ENCODE results near the gene OSMR. TPM values are rescaled to one million over a fixed set of nuclear protein-coding genes. Genes with fewer than 3 reads are reported as not detected.

The OSMR gene
- total RNA-seq, 1 experiment from 2014 or later = 46.0 TPM

- TF ChIP-seq EZH2phosphoT487 (IDR thresholded peaks at IDR 0.05; ENCODE audit: borderline replicate concordance) (no peak), CTCF (IDR thresholded peaks at IDR 0.05 in 2 of 3, conservative IDR thresholded peaks at IDR 0.05 in 1 of 3; ENCODE audit: borderline replicate concordance in 1 of 3, insufficient read depth in 1 of 3, low read depth in 2 of 3, low read length in 2 of 3) (no peak)
These were observed at the start of gene OSMR (continued) for GRCh38 chr5:38845526-38846378.

- POLR2A ChIA-PET = no interaction called here
- no TSS peak for BruUV-seq (replicated peaks)
These were observed 49.1 kb upstream of the OSMR start for GRCh38 chr5:38796742-38797108.

More at GRCh38 chr5:38796742-38797108, 49.1 kb upstream of the OSMR start:
- RAD21 ChIA-PET (ENCODE audit: low non-redundant PET in 1 of 2, low total read pairs in 2 of 2, uncharacterized antibody in 2 of 2, unreplicated experiment in 2 of 2) = no interaction called here
- Histone ChIP-seq H3K36me3 (ENCODE audit: control insufficient read depth in 1 of 2, insufficient read depth in 2 of 2, low read length in 2 of 2) (no peaks in the 10 kb centered on the region), H3K9me3 (ENCODE audit: control insufficient read depth in 1 of 2, insufficient read depth in 1 of 2, low read depth in 1 of 2, low read length in 2 of 2) (no peaks in the 10 kb centered on the region), H3K4me2 (ENCODE audit: low read length) (no peak overlapping the region), H3K9me2 (ENCODE audit: insufficient read depth) (no peaks in the 10 kb centered on the region), H3K4me1 (ENCODE audit: control insufficient read depth in 1 of 2, insufficient read depth in 2 of 2, low read length in 2 of 2) (no peaks in the 10 kb centered on the region), H3K9ac (ENCODE audit: low read length) (no peak overlapping the region), H3K27me3 (ENCODE audit: insufficient read depth, low read length) (no peaks in the 10 kb centered on the region), H3K79me2 (ENCODE audit: insufficient read depth, low read length) (no peaks in the 10 kb centered on the region), H4K20me1 (ENCODE audit: insufficient read depth) (no peaks in the 10 kb centered on the region), H2AFZ (ENCODE audit: low read depth, low read length, poor library complexity, severe bottlenecking) (no peak overlapping the region), H3K27ac (ENCODE audit: low read depth, low read length) (no peak overlapping the region), H3K4me3 (replicated peaks in 1 of 2; ENCODE audit: low read depth in 1 of 2, low read length in 2 of 2) (no peak overlapping the region)
- intact Hi-C loops (cut with micrococcal nuclease) = no loop called here
- CTCF ChIA-PET = interaction anchor here (1.3 to 1.5 kb wide), 2 partner anchors 13 to 355 kb away, joined by 5 to 6 read pairs; no protein-coding TSS in a partner anchor
- DNase-seq (ENCODE audit: low read depth, low spot score) (no peak), ATAC-seq (no peak)
- TF ChIP-seq EZH2phosphoT487 (IDR thresholded peaks at IDR 0.05; ENCODE audit: borderline replicate concordance) = no peak
- no peak for TF ChIP-seq POLR2AphosphoS5 (IDR thresholded peaks at IDR 0.05; ENCODE audit: low read depth, low read length)
- no peak for TF ChIP-seq FOSL1 (IDR thresholded peaks at IDR 0.05; ENCODE audit: low read depth)
- TF ChIP-seq ELF1 (IDR thresholded peaks at IDR 0.05; ENCODE audit: borderline replicate concordance, low read depth) = no peak
- TF ChIP-seq EGR1 (IDR thresholded peaks at IDR 0.05; ENCODE audit: low read depth) = no peak
- TF ChIP-seq YY1 (IDR thresholded peaks at IDR 0.05; ENCODE audit: extremely low read depth, insufficient replicate concordance, low read depth, low read length) = no peak

All from HCT116 (cell line).